BLaER1 (cell line): ENCODE results near the gene SURF1.

ENCODE experiments used
- H3K27ac ChIP-seq: shearing (Covaris generic); formaldehyde crosslinking; 2 replicates; pipeline ENCODE4 v1.8.1; 2022
- H3K27me3 ChIP-seq: shearing (Covaris generic); formaldehyde crosslinking; 2 replicates; pipeline ENCODE4 v1.8.1; 2022
- H3K36me3 ChIP-seq: shearing (Covaris generic); formaldehyde crosslinking; 2 replicates; pipeline ENCODE4 v1.8.1; 2022
- H3K4me1 ChIP-seq: shearing (Covaris generic); formaldehyde crosslinking; 2 replicates; pipeline ENCODE4 v1.8.1; 2022
- H3K4me2 ChIP-seq: shearing (Covaris generic); formaldehyde crosslinking; 2 replicates; pipeline ENCODE4 v1.8.1; 2022
- H3K4me3 ChIP-seq: shearing (Covaris generic); formaldehyde crosslinking; 2 replicates; pipeline ENCODE4 v1.8.1; 2022
- H3K9ac ChIP-seq: shearing (Covaris generic); formaldehyde crosslinking; 2 replicates; pipeline ENCODE4 v1.8.1; 2022
- H3K9me3 ChIP-seq: shearing (Covaris generic); formaldehyde crosslinking; 2 replicates; pipeline ENCODE4 v1.8.1; 2022
- H4K20me1 ChIP-seq: shearing (Covaris generic); formaldehyde crosslinking; 2 replicates; pipeline ENCODE4 v1.8.1; 2022
- Cebpa-rat ChIP-seq: shearing (Covaris generic); IDR thresholded peaks from 2 replicates; pipeline ENCODE4 v1.8.1; 2022

The SURF1 gene

GRCh38 chr9:133307301-133307700 is 49.0 kb downstream of the SURF1 start:
- H3K27me3 ChIP-seq, result no peaks in the 10 kb centered on the region
- no peak overlapping the region for H3K27ac ChIP-seq
- peaks cover 6% of the 10 kb centered on the region for H3K4me1 ChIP-seq
- H3K9ac ChIP-seq, result no peak overlapping the region
- no peak overlapping the region for H3K4me3 ChIP-seq
- no peaks in the 10 kb centered on the region for H4K20me1 ChIP-seq
- TF ChIP-seq Cebpa-rat, result no peak
- no peak overlapping the region for H3K4me2 ChIP-seq
- no peaks in the 10 kb centered on the region for H3K9me3 ChIP-seq
- no peaks in the 10 kb centered on the region for H3K36me3 ChIP-seq

- Histone ChIP-seq H3K27ac (no peak overlapping the region), H3K4me1 (peaks cover 6% of the 10 kb centered on the region), H3K9ac (no peak overlapping the region), H3K9me3 (no peaks in the 10 kb centered on the region), H3K27me3 (no peaks in the 10 kb centered on the region), H3K4me2 (no peak overlapping the region), H3K36me3 (no peaks in the 10 kb centered on the region), H4K20me1 (no peaks in the 10 kb centered on the region), H3K4me3 (no peak overlapping the region)
- no peak for TF ChIP-seq Cebpa-rat
Observed at GRCh38 chr9:133306242-133307204, 49.8 kb downstream of the SURF1 start.

GRCh38 chr9:133305731-133306130 is 50.6 kb downstream of the SURF1 start:
- Histone ChIP-seq H4K20me1 (no peaks in the 10 kb centered on the region), H3K4me1 (peaks cover 6% of the 10 kb centered on the region), H3K9ac (no peak overlapping the region), H3K27me3 (no peaks in the 10 kb centered on the region), H3K27ac (no peak overlapping the region), H3K4me2 (no peak overlapping the region), H3K36me3 (no peaks in the 10 kb centered on the region), H3K4me3 (no peak overlapping the region), H3K9me3 (no peaks in the 10 kb centered on the region)
- TF ChIP-seq Cebpa-rat, result no peak

GRCh38 chr9:133304477-133305377 is 51.6 kb downstream of the SURF1 start:
- Histone ChIP-seq H4K20me1 (no peaks in the 10 kb centered on the region), H3K27me3 (no peaks in the 10 kb centered on the region), H3K4me2 (no peak overlapping the region), H3K9ac (no peak overlapping the region), H3K4me1 (peaks cover 6% of the 10 kb centered on the region), H3K9me3 (no peaks in the 10 kb centered on the region), H3K27ac (no peak overlapping the region), H3K36me3 (no peaks in the 10 kb centered on the region), H3K4me3 (no peak overlapping the region)
- TF ChIP-seq Cebpa-rat, result no peak

- Histone ChIP-seq H3K4me2 (no peak overlapping the region), H3K36me3 (no peaks in the 10 kb centered on the region), H3K27ac (no peak overlapping the region), H3K9ac (no peak overlapping the region), H3K4me3 (no peak overlapping the region), H3K9me3 (no peaks in the 10 kb centered on the region), H4K20me1 (no peaks in the 10 kb centered on the region), H3K4me1 (peaks cover 6% of the 10 kb centered on the region), H3K27me3 (no peaks in the 10 kb centered on the region)
- no peak for TF ChIP-seq Cebpa-rat
Observed at GRCh38 chr9:133304158-133304470, 52.2 kb downstream of the SURF1 start.

- Histone ChIP-seq H3K27me3 (no peaks in the 10 kb centered on the region), H3K27ac (no peak overlapping the region), H3K4me1 (peaks cover 6% of the 10 kb centered on the region), H3K4me3 (no peak overlapping the region), H3K9me3 (no peaks in the 10 kb centered on the region), H4K20me1 (no peaks in the 10 kb centered on the region), H3K36me3 (no peaks in the 10 kb centered on the region), H3K4me2 (no peak overlapping the region), H3K9ac (no peak overlapping the region)
- TF ChIP-seq Cebpa-rat, result no peak
Observed at GRCh38 chr9:133303266-133304157, 52.8 kb downstream of the SURF1 start.
